Measurements from ENCODE around the gene PANX2.
A peak's percentile ranks its signal among the peaks of the same experiment; 100 is the strongest.

PANX2 gene

GRCh38 chr22:50216684-50217520 lies 46.4 kb downstream of the PANX2 start:
- DNase-seq, result no peak

- no peak for DNase-seq
Observed at GRCh38 chr22:50217543-50218152, 47.1 kb downstream of the PANX2 start.

- DNase-seq, result no peak
Observed at GRCh38 chr22:50218153-50218995, 47.8 kb downstream of the PANX2 start.

- peak; percentile 72 for DNase-seq
Observed at GRCh38 chr22:50218996-50219727, 48.6 kb downstream of the PANX2 start.

GRCh38 chr22:50219800-50220602 lies 49.5 kb downstream of the PANX2 start:
- peak; percentile 35 for DNase-seq

GRCh38 chr22:50220603-50221409 lies 50.3 kb downstream of the PANX2 start:
- peak; percentile 45 for DNase-seq

GRCh38 chr22:50221410-50222300 lies 51.1 kb downstream of the PANX2 start:
- peak; percentile 51 for DNase-seq

GRCh38 chr22:50222508-50222907 lies 52.0 kb downstream of the PANX2 start:
- peak; percentile 54 for DNase-seq

GRCh38 chr22:50224071-50224470 lies 53.5 kb downstream of the PANX2 start:
- peak; percentile 40 for DNase-seq

GRCh38 chr22:50225200-50225969 lies 54.9 kb downstream of the PANX2 start:
- DNase-seq, result no peak

GRCh38 chr22:50226063-50226874 lies 55.7 kb downstream of the PANX2 start:
- DNase-seq, result no peak

GRCh38 chr22:50226875-50227165 lies 56.3 kb downstream of the PANX2 start:
- no peak for DNase-seq

GRCh38 chr22:50227579-50228215 lies 57.2 kb downstream of the PANX2 start:
- no peak for DNase-seq

- no peak for DNase-seq
Observed at GRCh38 chr22:50228366-50228765, 57.8 kb downstream of the PANX2 start.

GRCh38 chr22:50229370-50229769 lies 58.8 kb downstream of the PANX2 start:
- no peak for DNase-seq
